ENCODE results near the gene NOS2.

NOS2 gene

GRCh38 chr17:27821318-27821717 lies 21.0 kb upstream of the NOS2 start:
- FAIRE-seq (no peak), DNase-seq (ENCODE audit: insufficient read length, low spot score) (no peak)

GRCh38 chr17:27819145-27819544 lies 18.8 kb upstream of the NOS2 start:
- no peak for DNase-seq (ENCODE audit: insufficient read length, low spot score)
- no peak for FAIRE-seq

GRCh38 chr17:27818401-27819105 lies 18.2 kb upstream of the NOS2 start:
- DNase-seq (ENCODE audit: insufficient read length, low spot score): no peak
- no peak for FAIRE-seq

- no peak for DNase-seq (ENCODE audit: insufficient read length, low spot score)
- FAIRE-seq: peak; percentile 59
Measured at GRCh38 chr17:27817731-27818130, 17.4 kb upstream of the NOS2 start.

GRCh38 chr17:27816946-27817345 lies 16.6 kb upstream of the NOS2 start:
- FAIRE-seq: no peak
- DNase-seq (ENCODE audit: insufficient read length, low spot score): no peak

- DNase-seq (ENCODE audit: insufficient read length, low spot score) (no peak), FAIRE-seq (no peak)
Measured at GRCh38 chr17:27811961-27812360, 11.6 kb upstream of the NOS2 start.

GRCh38 chr17:27810902-27811557 lies 10.7 kb upstream of the NOS2 start:
- no peak for FAIRE-seq

GRCh38 chr17:27810211-27810901 lies 10.0 kb upstream of the NOS2 start:
- FAIRE-seq (no peak), DNase-seq (ENCODE audit: insufficient read length, low spot score) (no peak)

More at GRCh38 chr17:27810902-27811557, 10.7 kb upstream of the NOS2 start:
- no peak for DNase-seq (ENCODE audit: insufficient read length, low spot score)

GRCh38 chr17:27809555-27809954 lies 9.2 kb upstream of the NOS2 start:
- FAIRE-seq (no peak), DNase-seq (ENCODE audit: insufficient read length, low spot score) (no peak)

GRCh38 chr17:27808628-27809027 lies 8.3 kb upstream of the NOS2 start:
- no peak for FAIRE-seq
- no peak for DNase-seq (ENCODE audit: insufficient read length, low spot score)

GRCh38 chr17:27807567-27808470 lies 7.5 kb upstream of the NOS2 start:
- FAIRE-seq: no peak
- no peak for DNase-seq (ENCODE audit: insufficient read length, low spot score)

- DNase-seq (ENCODE audit: insufficient read length, low spot score) (peak; percentile 95), FAIRE-seq (peak; percentile 73)
Measured at GRCh38 chr17:27805520-27806146, 5.3 kb upstream of the NOS2 start.

GRCh38 chr17:27804113-27804512 lies 3.8 kb upstream of the NOS2 start:
- FAIRE-seq (no peak), DNase-seq (ENCODE audit: insufficient read length, low spot score) (no peak)

GRCh38 chr17:27802962-27803680 lies 2.8 kb upstream of the NOS2 start:
- DNase-seq (ENCODE audit: insufficient read length, low spot score): no peak
- FAIRE-seq: no peak

- FAIRE-seq: no peak
Measured at GRCh38 chr17:27802033-27802432, 1.7 kb upstream of the NOS2 start.

GRCh38 chr17:27798376-27798775 lies 2.0 kb downstream of the NOS2 start:
- DNase-seq (ENCODE audit: insufficient read length, low spot score) (no peak), FAIRE-seq (no peak)

More at GRCh38 chr17:27802033-27802432, 1.7 kb upstream of the NOS2 start:
- no peak for DNase-seq (ENCODE audit: insufficient read length, low spot score)

- FAIRE-seq: no peak
- DNase-seq (ENCODE audit: insufficient read length, low spot score): no peak
Measured at GRCh38 chr17:27797390-27798091, 2.8 kb downstream of the NOS2 start.

GRCh38 chr17:27793906-27794569 lies 6.3 kb downstream of the NOS2 start:
- FAIRE-seq: no peak

More at GRCh38 chr17:27793906-27794569, 6.3 kb downstream of the NOS2 start:
- DNase-seq (ENCODE audit: insufficient read length, low spot score): no peak

Data from HTR-8/SVneo (cell line).